Gastrocnemius medialis (tissue), 4 donors: Measurements from ENCODE around the gene OR5AP2. TPM values are rescaled to one million over a fixed set of nuclear protein-coding genes. Genes with fewer than 3 reads are reported as not detected.
"Not testable (repeated sequence)": the region's sequence is repeated elsewhere in the genome, so short reads cannot be mapped to it uniquely, and the experiment has no call there.

Source experiments
- ATAC-seq, 2 donors: fragments of 150-250 bp; one replicate each; pipeline ENCODE4 v1.9.1; 2016
- DNase-seq, 2 donors: peaks; one replicate each; pipeline ENCODE4 v3.0.0-alpha.2; 2019
- H3K27ac ChIP-seq, 4 donors: fragments of 200-600 bp; sonication (generic); 1 replicate in 1 of 4; 2 replicates in 3 of 4; pipeline ENCODE4 v1.5.1; 2016 to 2018; ENCODE audit warnings: mild to moderate bottlenecking in 2 of 4, moderate library complexity in 1 of 4
- H3K27me3 ChIP-seq, 3 donors: fragments of 200-600 bp; sonication (generic) in 2 of 3; 1 replicate in 1 of 3; 2 replicates in 2 of 3; pipeline versions ENCODE4 v1.5.1 to v1.6.0; 2016 to 2019; ENCODE audit warnings: mild to moderate bottlenecking in 1 of 3, moderate library complexity in 1 of 3
- H3K36me3 ChIP-seq, 2 donors: fragments of 200-600 bp; sonication (generic) in 1 of 2; one replicate each; pipeline ENCODE4 v1.5.1; 2017 to 2018
- H3K4me1 ChIP-seq, 2 donors: fragments of 200-600 bp; sonication (generic) in 1 of 2; one replicate each; pipeline ENCODE4 v1.5.1; 2016 to 2017; ENCODE audit warnings: mild to moderate bottlenecking in 2 of 2
- H3K4me3 ChIP-seq, 4 donors: fragments of 200-600 bp; sonication (generic) in 3 of 4; 1 replicate in 1 of 4; 2 replicates in 3 of 4; pipeline ENCODE4 v1.5.1; 2016 to 2019; ENCODE audit warnings: mild to moderate bottlenecking in 2 of 4
- H3K9me3 ChIP-seq, 3 donors: fragments of 200-600 bp; sonication (generic) in 2 of 3; 1 replicate in 1 of 3; 2 replicates in 2 of 3; pipeline ENCODE4 v1.5.1; 2016 to 2019
- CTCF ChIP-seq, 5 experiments: fragments of 450-650 bp in 3 of 5; fragments of 200-600 bp in 2 of 5; sonication (generic) in 2 of 5; IDR thresholded peaks in 4 of 5; conservative IDR thresholded peaks in 1 of 5; 1 replicate in 4 of 5; 2 replicates in 1 of 5; pipeline ENCODE4 v1.5.1; 2016 to 2019; ENCODE audit warnings: antibody characterized with exemption in 5 of 5, mild to moderate bottlenecking in 3 of 5, moderate library complexity in 3 of 5
- POLR2A ChIP-seq, 2 donors: fragments of 450-650 bp; IDR thresholded peaks; one replicate each; pipeline ENCODE4 v1.6.1; 2017; ENCODE audit warnings: antibody characterized with exemption in 2 of 2, mild to moderate bottlenecking in 2 of 2, moderate library complexity in 2 of 2
- in situ Hi-C, 4 donors: fragments of 200-750 bp; cut with MboI; loops; one replicate each; pipeline versions ENCODE4 v1.15.0 to v1.8.0; 2017; ENCODE audit warnings: low sequenced_read_pairs in 4 of 4
- intact Hi-C: fragments of 100-400 bp; cut with DNase I; formaldehyde crosslinking; loops from one replicate; pipeline ENCODE4 v1.15.1; 2023; ENCODE audit warnings: low total_unique reads
- total RNA-seq, 4 donors: library from RNA; depleted of rRNA; stranded (reverse); fragments of >200 nt; gene quantifications; one replicate each; pipeline versions ENCODE4 v1.1.0 to v1.2.3, GENCODE V29; 2016

The OR5AP2 gene
- total RNA-seq = not detected

DNA sequence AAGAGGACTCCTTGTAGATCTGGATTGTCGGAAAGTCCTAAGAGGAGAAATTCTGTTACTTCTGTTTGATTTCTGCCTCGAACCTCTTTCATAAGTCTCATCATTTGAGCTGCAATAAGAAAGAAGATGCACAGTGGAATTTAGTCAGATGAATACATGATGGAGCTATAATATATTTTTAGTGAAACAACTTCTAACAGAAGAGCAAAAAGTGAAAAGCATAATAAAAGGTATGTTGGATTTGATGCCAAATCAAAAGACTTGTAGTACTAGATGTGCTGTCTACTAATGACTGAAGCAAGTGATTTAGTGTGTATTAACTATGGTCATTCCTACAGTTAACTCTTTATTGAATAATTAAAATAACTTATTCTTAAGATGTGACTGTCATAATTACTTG lies at the start of gene OR5AP2:
OR5AP2 (minus strand) TSS at position 101 of the 400 bp plus-strand sequence; CDS start at position 101, 0 bp downstream.
- in situ Hi-C loops = no loop called here
- no peaks in the 10 kb centered on the region for H3K27me3 ChIP-seq
- H3K27ac ChIP-seq = no peak within 1 kb of the TSS
- H3K4me1 ChIP-seq = no peaks in the 10 kb centered on the region
- no peaks in the 10 kb centered on the region for H3K9me3 ChIP-seq
- no peak for DNase-seq
- H3K36me3 ChIP-seq = no peaks in the 10 kb centered on the region
- H3K4me3 ChIP-seq = no peak within 1 kb of the TSS
- intact Hi-C loops = no loop called here
- TF ChIP-seq CTCF (IDR thresholded peaks at IDR 0.05 in 4 of 5, conservative IDR thresholded peaks at IDR 0.05 in 1 of 5) = no peak
- no peak for ATAC-seq

DNA sequence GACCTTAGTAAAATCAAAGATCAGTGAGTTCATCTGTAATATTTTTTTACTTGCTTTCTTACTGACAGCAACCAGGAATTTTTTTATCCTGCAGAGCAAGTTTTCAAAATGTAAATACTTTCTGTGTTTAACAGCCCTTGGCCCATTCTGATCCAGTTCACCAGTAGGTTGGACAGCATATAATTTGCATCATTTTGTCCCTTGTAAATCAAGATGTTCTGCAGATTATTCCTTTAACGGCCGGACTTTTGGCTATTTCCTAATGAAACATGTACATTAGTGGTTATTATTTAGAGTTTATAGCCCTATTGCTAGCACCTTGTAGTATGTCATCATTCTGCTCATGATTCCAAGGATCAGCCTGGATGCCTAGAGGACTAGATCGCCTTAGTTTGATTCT lies 48.9 kb upstream of the OR5AP2 start:
- H3K9me3 ChIP-seq, H3K4me1 ChIP-seq, ATAC-seq, H3K4me3 ChIP-seq, H3K27me3 ChIP-seq, DNase-seq, intact Hi-C loops, in situ Hi-C loops, H3K27ac ChIP-seq, H3K36me3 ChIP-seq: not testable (repeated sequence)

GRCh38 chr11:56688554-56689100 lies 46.4 kb upstream of the OR5AP2 start:
- no peaks in the 10 kb centered on the region for H3K4me1 ChIP-seq
- H3K9me3 ChIP-seq = no peaks in the 10 kb centered on the region
- in situ Hi-C loops (no loop called here), intact Hi-C loops (no loop called here)
- H3K36me3 ChIP-seq = no peaks in the 10 kb centered on the region
- no peak for DNase-seq
- no peak for ATAC-seq
- TF ChIP-seq CTCF (IDR thresholded peaks at IDR 0.05 in 4 of 5, conservative IDR thresholded peaks at IDR 0.05 in 1 of 5) = no peak
- TF ChIP-seq POLR2A (IDR thresholded peaks at IDR 0.05) = no peak
- no peak overlapping the region for H3K27ac ChIP-seq
- no peak overlapping the region for H3K4me3 ChIP-seq
- H3K27me3 ChIP-seq = no peaks in the 10 kb centered on the region

DNA sequence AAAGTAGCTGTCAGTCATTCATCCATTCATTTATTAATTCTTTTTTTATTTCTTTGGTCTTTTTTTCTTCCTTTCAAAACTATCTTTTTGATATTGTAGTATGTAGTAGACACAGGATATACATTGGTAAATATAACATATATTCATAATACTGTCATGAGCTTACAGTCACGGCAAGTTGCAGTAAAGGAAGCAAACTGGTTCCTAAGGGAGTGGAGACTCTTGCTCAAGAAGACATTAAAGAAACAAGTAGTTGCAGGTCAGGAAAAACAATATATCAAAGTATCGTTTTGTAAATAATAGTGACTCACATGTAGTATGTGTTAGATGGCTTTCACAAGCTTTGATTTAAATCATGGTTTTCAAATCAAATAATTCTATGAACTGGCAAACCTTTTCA lies 28.7 kb upstream of the OR5AP2 start:
- intact Hi-C loops = no loop called here
- DNase-seq (no peak), ATAC-seq (no peak)
- no peak for TF ChIP-seq CTCF (IDR thresholded peaks at IDR 0.05 in 4 of 5, conservative IDR thresholded peaks at IDR 0.05 in 1 of 5)
- no peak for TF ChIP-seq POLR2A (IDR thresholded peaks at IDR 0.05)
- Histone ChIP-seq H3K4me3 (no peak overlapping the region), H3K4me1 (no peaks in the 10 kb centered on the region), H3K27me3 (no peaks in the 10 kb centered on the region), H3K9me3 (no peaks in the 10 kb centered on the region), H3K27ac (no peak overlapping the region), H3K36me3 (no peaks in the 10 kb centered on the region)
- in situ Hi-C loops = no loop called here

- H3K4me3 ChIP-seq = no peak within 1 kb of the TSS
- H3K4me1 ChIP-seq = no peaks in the 10 kb centered on the region
- DNase-seq (no peak), ATAC-seq (no peak)
- intact Hi-C loops = no loop called here
- no peak within 1 kb of the TSS for H3K27ac ChIP-seq
- H3K27me3 ChIP-seq = no peaks in the 10 kb centered on the region
- in situ Hi-C loops = no loop called here
- H3K36me3 ChIP-seq = no peaks in the 10 kb centered on the region
- no peaks in the 10 kb centered on the region for H3K9me3 ChIP-seq
- TF ChIP-seq CTCF (IDR thresholded peaks at IDR 0.05 in 4 of 5, conservative IDR thresholded peaks at IDR 0.05 in 1 of 5) (no peak), POLR2A (IDR thresholded peaks at IDR 0.05) (no peak)
Observed at GRCh38 chr11:56663386-56663785, 21.1 kb upstream of the OR5AP2 start, which contains the start of gene OR5AR1. Gene OR5AR1, plus strand, starts transcription at chr11:56663686. Its CDS starts 0 bp downstream, at chr11:56663686.
